ENCODE results near the gene PCDH15. TPM values are rescaled to one million over a fixed set of nuclear protein-coding genes. Genes with fewer than 3 reads are reported as not detected.

The PCDH15 gene
- polyA plus RNA-seq, 1 experiment = not detected

DNA sequence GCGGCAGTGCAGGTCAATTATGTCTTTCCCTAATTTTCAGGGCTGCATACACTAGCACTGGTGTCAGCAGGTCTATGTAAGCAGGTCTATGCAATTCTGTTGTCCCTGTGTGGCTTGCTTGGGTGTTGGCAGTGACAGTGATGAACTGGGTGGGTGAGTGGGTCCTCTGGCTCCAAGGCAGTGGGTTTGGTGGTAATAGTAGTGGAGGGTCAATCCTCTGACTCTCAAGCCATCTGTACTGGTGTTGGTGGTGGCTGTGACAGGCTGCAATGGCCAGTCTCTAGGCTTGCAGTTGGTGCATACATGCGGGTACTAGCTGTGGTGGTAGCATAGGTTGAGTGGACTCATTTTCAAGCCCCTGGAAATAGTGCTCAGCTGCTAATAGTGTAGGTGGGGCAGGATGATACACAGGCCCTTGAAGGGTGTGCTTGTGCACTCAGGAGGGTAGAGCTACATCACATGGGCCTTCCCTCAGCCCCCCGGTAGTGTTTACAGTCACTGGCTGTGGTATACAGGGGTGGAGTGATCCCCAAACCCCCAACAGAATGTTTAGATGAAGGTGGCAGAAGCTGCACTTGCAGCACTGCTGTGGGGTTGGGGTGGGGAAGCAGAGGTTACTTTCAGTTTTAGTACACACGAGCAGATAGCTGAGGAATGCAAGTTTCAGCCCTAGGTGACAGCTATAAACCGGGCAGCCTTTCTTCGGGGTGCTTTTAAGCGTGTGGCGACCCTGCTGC is 331.3 kb downstream of the PCDH15 start:
- no peak for DNase-seq (ENCODE audit: low read depth, low spot score)
- no peaks in the 10 kb centered on the region for H3K27me3 ChIP-seq (ENCODE audit: control insufficient read depth, insufficient read depth, low read length)
- ChIA-PET POLR2A (no interaction called here), CTCF (no interaction called here)
- no peak overlapping the region for H3K27ac ChIP-seq (ENCODE audit: low read depth, low read length)
- TF ChIP-seq, protein P1, sequence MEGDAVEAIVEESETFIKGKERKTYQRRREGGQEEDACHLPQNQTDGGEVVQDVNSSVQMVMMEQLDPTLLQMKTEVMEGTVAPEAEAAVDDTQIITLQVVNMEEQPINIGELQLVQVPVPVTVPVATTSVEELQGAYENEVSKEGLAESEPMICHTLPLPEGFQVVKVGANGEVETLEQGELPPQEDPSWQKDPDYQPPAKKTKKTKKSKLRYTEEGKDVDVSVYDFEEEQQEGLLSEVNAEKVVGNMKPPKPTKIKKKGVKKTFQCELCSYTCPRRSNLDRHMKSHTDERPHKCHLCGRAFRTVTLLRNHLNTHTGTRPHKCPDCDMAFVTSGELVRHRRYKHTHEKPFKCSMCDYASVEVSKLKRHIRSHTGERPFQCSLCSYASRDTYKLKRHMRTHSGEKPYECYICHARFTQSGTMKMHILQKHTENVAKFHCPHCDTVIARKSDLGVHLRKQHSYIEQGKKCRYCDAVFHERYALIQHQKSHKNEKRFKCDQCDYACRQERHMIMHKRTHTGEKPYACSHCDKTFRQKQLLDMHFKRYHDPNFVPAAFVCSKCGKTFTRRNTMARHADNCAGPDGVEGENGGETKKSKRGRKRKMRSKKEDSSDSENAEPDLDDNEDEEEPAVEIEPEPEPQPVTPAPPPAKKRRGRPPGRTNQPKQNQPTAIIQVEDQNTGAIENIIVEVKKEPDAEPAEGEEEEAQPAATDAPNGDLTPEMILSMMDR (IDR thresholded peaks at IDR 0.05; ENCODE audit: low read depth, low read length) = no peak
- no peaks in the 10 kb centered on the region for H3K9me3 ChIP-seq (ENCODE audit: control insufficient read depth, insufficient read depth, low read length)
- no peak overlapping the region for H3K4me3 ChIP-seq (ENCODE audit: low read depth, low read length)

DNA sequence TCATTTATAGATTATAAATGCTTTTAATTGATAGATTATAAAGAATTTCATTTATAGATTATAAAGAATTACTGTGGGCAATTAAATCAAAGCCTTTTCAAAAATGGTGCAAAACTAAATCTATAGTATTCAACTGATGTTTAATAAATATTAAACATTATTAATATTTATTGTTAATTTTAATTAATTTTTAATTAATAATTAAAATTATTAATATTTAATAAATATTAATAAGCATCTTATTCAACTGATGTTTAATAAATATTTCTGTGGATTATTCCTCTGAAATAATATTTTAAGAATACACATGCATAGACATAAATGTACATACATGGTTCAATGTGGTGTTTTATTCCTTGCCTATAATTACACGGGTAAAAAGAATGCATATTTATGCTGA is 346.8 kb downstream of the PCDH15 start:
- Histone ChIP-seq H3K4me3 (ENCODE audit: low read depth, low read length) (no peak overlapping the region), H3K27ac (ENCODE audit: low read depth, low read length) (no peak overlapping the region), H3K27me3 (ENCODE audit: control insufficient read depth, insufficient read depth, low read length) (no peaks in the 10 kb centered on the region), H3K9me3 (ENCODE audit: control insufficient read depth, insufficient read depth, low read length) (no peaks in the 10 kb centered on the region)
- POLR2A ChIA-PET = no interaction called here
- no peak for DNase-seq (ENCODE audit: low read depth, low spot score)
- TF ChIP-seq, protein P1 (IDR thresholded peaks at IDR 0.05; ENCODE audit: low read depth, low read length) = no peak
- CTCF ChIA-PET = no interaction called here

GRCh38 chr10:54449056-54449455 is 352.0 kb downstream of the PCDH15 start:
- CTCF ChIA-PET = no interaction called here
- Histone ChIP-seq H3K4me3 (ENCODE audit: low read depth, low read length) (no peak overlapping the region), H3K27me3 (ENCODE audit: control insufficient read depth, insufficient read depth, low read length) (no peaks in the 10 kb centered on the region), H3K9me3 (ENCODE audit: control insufficient read depth, insufficient read depth, low read length) (no peaks in the 10 kb centered on the region), H3K27ac (ENCODE audit: low read depth, low read length) (no peak overlapping the region)
- DNase-seq (ENCODE audit: low read depth, low spot score) = no peak
- POLR2A ChIA-PET = no interaction called here
- TF ChIP-seq, protein P1 (IDR thresholded peaks at IDR 0.05; ENCODE audit: low read depth, low read length) = no peak

GRCh38 chr10:54444170-54444569 is 356.9 kb downstream of the PCDH15 start:
- Histone ChIP-seq H3K27ac (ENCODE audit: low read depth, low read length) (no peak overlapping the region), H3K4me3 (ENCODE audit: low read depth, low read length) (no peak overlapping the region), H3K27me3 (ENCODE audit: control insufficient read depth, insufficient read depth, low read length) (no peaks in the 10 kb centered on the region), H3K9me3 (ENCODE audit: control insufficient read depth, insufficient read depth, low read length) (no peaks in the 10 kb centered on the region)
- no peak for DNase-seq (ENCODE audit: low read depth, low spot score)
- TF ChIP-seq, protein P1 (IDR thresholded peaks at IDR 0.05; ENCODE audit: low read depth, low read length) = no peak
- ChIA-PET CTCF (interaction anchor here (0.8 kb wide), 1 partner anchor 13 kb away, joined by 3 read pairs; no protein-coding TSS in a partner anchor), POLR2A (no interaction called here)

- H3K27me3 ChIP-seq (ENCODE audit: control insufficient read depth, insufficient read depth, low read length) = no peaks in the 10 kb centered on the region
- no peak overlapping the region for H3K27ac ChIP-seq (ENCODE audit: low read depth, low read length)
- DNase-seq (ENCODE audit: low read depth, low spot score) = no peak
- H3K9me3 ChIP-seq (ENCODE audit: control insufficient read depth, insufficient read depth, low read length) = no peaks in the 10 kb centered on the region
- ChIA-PET POLR2A (no interaction called here), CTCF (no interaction called here)
- H3K4me3 ChIP-seq (ENCODE audit: low read depth, low read length) = no peak overlapping the region
- TF ChIP-seq, protein P1 (IDR thresholded peaks at IDR 0.05; ENCODE audit: low read depth, low read length) = no peak
Observed at GRCh38 chr10:54441275-54441674, 359.8 kb downstream of the PCDH15 start.

Measured in AG04450 (cell line).